Natural killer cell (primary cell): ENCODE data around the gene TUBA1C. TPM values are rescaled to one million over a fixed set of nuclear protein-coding genes. Genes with fewer than 3 reads are reported as not detected.

Experiments used
- ATAC-seq, 3 donors: fragments of 150-1000 bp in 2 of 3; fragments of 200-7000 bp in 1 of 3; cut with Tn5 transposase; 1 replicate in 1 of 3; 2 replicates in 2 of 3; pipeline ENCODE4 v1.10.0; 2021; ENCODE audit warnings: mild to moderate bottlenecking in 2 of 3, moderate library complexity in 2 of 3
- DNase-seq, 2 donors: peaks; one replicate each; pipeline versions ENCODE4 v3.0.0 to v3.0.0-alpha.2; 2013 to 2021; ENCODE audit warnings: mixed read lengths in 1 of 2
- H3K27ac ChIP-seq: one replicate; pipeline ENCODE4 v1.5.1; 2013; ENCODE audit warnings: mild to moderate bottlenecking, low read length
- H3K27me3 ChIP-seq: one replicate; pipeline ENCODE4 v1.6.1; 2013; ENCODE audit warnings: low read length; ENCODE audit not compliant: control insufficient read depth, insufficient read depth
- H3K36me3 ChIP-seq: one replicate; pipeline ENCODE4 v1.6.1; 2013; ENCODE audit warnings: low read length; ENCODE audit not compliant: control insufficient read depth, insufficient read depth
- H3K4me1 ChIP-seq: one replicate; pipeline ENCODE4 v1.6.1; 2013; ENCODE audit warnings: low read length; ENCODE audit not compliant: control insufficient read depth, insufficient read depth
- H3K4me3 ChIP-seq: one replicate; pipeline ENCODE4 v1.5.1; 2013; ENCODE audit warnings: low read length
- H3K9me3 ChIP-seq: one replicate; pipeline ENCODE4 v1.6.1; 2013; ENCODE audit warnings: low read length; ENCODE audit not compliant: control insufficient read depth, insufficient read depth
- H3K27ac Mint-ChIP-seq, 2 donors: one replicate each; pipeline ENCODE4 v1.8.0; 2022; ENCODE audit warnings: mild to moderate bottlenecking in 2 of 2, mixed read lengths in 2 of 2, moderate library complexity in 1 of 2
- H3K27me3 Mint-ChIP-seq, 2 donors: one replicate each; pipeline ENCODE4 v1.8.0; 2022; ENCODE audit warnings: low read depth in 2 of 2, mixed read lengths in 2 of 2
- H3K36me3 Mint-ChIP-seq: one replicate; pipeline ENCODE4 v1.8.0; 2022; ENCODE audit warnings: mixed read lengths
- H3K4me1 Mint-ChIP-seq, 2 donors: one replicate each; pipeline ENCODE4 v1.8.0; 2022; ENCODE audit warnings: mixed read lengths in 2 of 2
- H3K4me3 Mint-ChIP-seq: one replicate; pipeline ENCODE4 v1.8.0; 2022; ENCODE audit warnings: mild to moderate bottlenecking, moderate library complexity, mixed read lengths
- H3K9me3 Mint-ChIP-seq, 2 donors: one replicate each; pipeline ENCODE4 v1.8.0; 2022; ENCODE audit warnings: mixed read lengths in 2 of 2
- CTCF ChIP-seq: fragments of 200-600 bp; IDR thresholded peaks from one replicate; pipeline ENCODE4 v1.8.0; 2022; ENCODE audit warnings: antibody characterized with exemption
- WGBS: methylation state at CpG from one replicate; pipeline ENCODE4 v1.1.7; 2013; ENCODE audit warnings: missing lambda C conversion rate; ENCODE audit not compliant: insufficient coverage; 5-methylcytosine and 5-hydroxymethylcytosine counted together
- intact Hi-C: fragments of 100-400 bp; cut with micrococcal nuclease; formaldehyde crosslinking; loops from one replicate; pipeline ENCODE4 v1.14.2; 2022
- total RNA-seq, 4 donors: library from RNA; stranded (reverse); fragments of 120-200 nt in 1 of 4; gene quantifications; one replicate each; pipeline versions ENCODE4 v1.2.3 to v1.2.4, GENCODE V29; 2013 to 2022

TUBA1C gene
- total RNA-seq, 3 donors from 2014 or later (not counting 1 experiment from before 2014, with no cell fraction given) = 19.0 to 39.6 (median 24.9) TPM

GRCh38 chr12:49273726-49274395 lies 9.0 kb downstream of the TUBA1C start:
- Histone ChIP-seq H3K27me3 (no peaks in the 10 kb centered on the region), H3K27ac (no peak overlapping the region), H3K4me1 (no peaks in the 10 kb centered on the region), H3K4me3 (no peak overlapping the region), H3K9me3 (no peaks in the 10 kb centered on the region), H3K36me3 (peaks cover 30% of the 10 kb centered on the region)
- DNase-seq = no peak
- ATAC-seq = no peak
- H3K9me3 Mint-ChIP-seq = no peaks in the 10 kb centered on the region
- H3K4me3 Mint-ChIP-seq = no peak overlapping the region
- TF ChIP-seq CTCF = no peak
- 95% methylated on average over 4 of the region's 6 CpGs for WGBS
- H3K4me1 Mint-ChIP-seq = no peaks in the 10 kb centered on the region
- H3K27ac Mint-ChIP-seq = no peak overlapping the region
- H3K27me3 Mint-ChIP-seq = no peaks in the 10 kb centered on the region
- intact Hi-C loops = no loop called here
- no peaks in the 10 kb centered on the region for H3K36me3 Mint-ChIP-seq

- H3K36me3 ChIP-seq = peaks cover 29% of the 10 kb centered on the region
- H3K27ac ChIP-seq = no peak overlapping the region
- H3K4me3 ChIP-seq = no peak overlapping the region
- Mint-ChIP-seq H3K27me3 (peaks cover 0 to 5% of the 10 kb centered on the region in 2 donors), H3K27ac (no peak overlapping the region), H3K9me3 (no peaks in the 10 kb centered on the region), H3K4me1 (no peaks in the 10 kb centered on the region), H3K4me3 (no peak overlapping the region), H3K36me3 (no peaks in the 10 kb centered on the region)
- no peak for ATAC-seq
- H3K27me3 ChIP-seq = no peaks in the 10 kb centered on the region
- no peaks in the 10 kb centered on the region for H3K9me3 ChIP-seq
- no peak for DNase-seq
- H3K4me1 ChIP-seq = no peaks in the 10 kb centered on the region
- no peak for TF ChIP-seq CTCF
- intact Hi-C loops = no loop called here
- WGBS = 96% methylated on average over 7 of the region's 7 CpGs
Observed at GRCh38 chr12:49274396-49275069, 9.7 kb downstream of the TUBA1C start.

GRCh38 chr12:49276304-49277290 lies 11.7 kb downstream of the TUBA1C start:
- Mint-ChIP-seq H3K36me3 (no peaks in the 10 kb centered on the region), H3K9me3 (no peaks in the 10 kb centered on the region), H3K27me3 (peaks cover 0 to 9% of the 10 kb centered on the region in 2 donors), H3K4me1 (no peaks in the 10 kb centered on the region), H3K27ac (no peak overlapping the region), H3K4me3 (no peak overlapping the region)
- DNase-seq (no peak), ATAC-seq (no peak)
- Histone ChIP-seq H3K4me3 (no peak overlapping the region), H3K36me3 (peaks cover 12% of the 10 kb centered on the region), H3K27me3 (no peaks in the 10 kb centered on the region), H3K9me3 (no peaks in the 10 kb centered on the region), H3K27ac (no peak overlapping the region), H3K4me1 (no peaks in the 10 kb centered on the region)
- WGBS = 92% methylated on average over 12 of the region's 13 CpGs
- TF ChIP-seq CTCF = no peak
- intact Hi-C loops = no loop called here
